Caco-2 (cell line): ENCODE results near the gene LSM11. TPM values are rescaled to one million over a fixed set of nuclear protein-coding genes. Genes with fewer than 3 reads are reported as not detected.
A peak's percentile ranks its signal among the peaks of the same experiment; 100 is the strongest.

Experiments
- BruUV-seq: library from RNA; stranded (reverse); fragments of 400-500 nt; replicated peaks from 2 replicates; lab custom pipeline; 2021; lab: Mats Ljungman, UMichigan
- CTCF ChIA-PET: fragments of 300-600 bp; sonication (Branson Sonifier 250); formaldehyde crosslinking; loops from one replicate; lab custom pipeline; 2022; ENCODE audit warnings: antibody characterized with exemption; lab: Charles Lee
- POLR2A ChIA-PET: fragments of 300-600 bp; sonication (Branson Sonifier 250); formaldehyde crosslinking; loops from one replicate; lab custom pipeline; 2022; ENCODE audit warnings: antibody characterized with exemption; lab: Charles Lee
- DNase-seq, 2 experiments: peaks; one replicate each; pipeline versions ENCODE4 v3.0.0 to v3.0.0-alpha.2; 2020 to 2022
- H3K27me3 ChIP-seq: replicated peaks from 2 replicates; pipeline ENCODE4 v1.6.0; 2011; ENCODE audit warnings: low read length; ENCODE audit not compliant: control insufficient read depth, insufficient read depth
- H3K36me3 ChIP-seq: 2 replicates; pipeline ENCODE4 v1.5.1; 2011; ENCODE audit warnings: low read length; ENCODE audit not compliant: control insufficient read depth, insufficient read depth
- H3K4me1 ChIP-seq: fragments of 250-450 bp; sonication (Bioruptor Pico); 2 replicates; pipeline ENCODE4 v1.5.1; 2020; ENCODE audit warnings: mild to moderate bottlenecking
- H3K4me3 ChIP-seq: 2 replicates; pipeline ENCODE4 v1.5.1; 2011; ENCODE audit warnings: low read depth, mild to moderate bottlenecking, control low read depth, low read length
- H3K9me3 ChIP-seq: fragments of 250-450 bp; sonication (Bioruptor Pico); 2 replicates; pipeline ENCODE4 v1.5.1; 2020; ENCODE audit warnings: mild to moderate bottlenecking, moderate library complexity
- H3K27ac Mint-ChIP-seq: one replicate; pipeline ENCODE4 v1.8.0; 2022; ENCODE audit warnings: mixed read lengths; ENCODE audit not compliant: unreplicated experiment
- H3K27me3 Mint-ChIP-seq: one replicate; pipeline ENCODE4 v1.8.0; 2022; ENCODE audit warnings: mixed read lengths; ENCODE audit not compliant: insufficient read depth, unreplicated experiment
- H3K36me3 Mint-ChIP-seq: one replicate; pipeline ENCODE4 v1.8.0; 2022; ENCODE audit warnings: mild to moderate bottlenecking, mixed read lengths; ENCODE audit not compliant: insufficient read depth, unreplicated experiment
- H3K4me1 Mint-ChIP-seq: one replicate; pipeline ENCODE4 v1.8.0; 2022; ENCODE audit warnings: low read depth, mixed read lengths; ENCODE audit not compliant: unreplicated experiment
- H3K4me3 Mint-ChIP-seq: one replicate; pipeline ENCODE4 v1.8.0; 2022; ENCODE audit warnings: mild to moderate bottlenecking, moderate library complexity, mixed read lengths; ENCODE audit not compliant: unreplicated experiment
- H3K9me3 Mint-ChIP-seq: one replicate; pipeline ENCODE4 v1.8.0; 2022; ENCODE audit warnings: mixed read lengths; ENCODE audit not compliant: unreplicated experiment
- intact Hi-C: fragments of 100-400 bp; cut with micrococcal nuclease; formaldehyde crosslinking; loops from one replicate; pipeline ENCODE4 v1.10.0; 2022; ENCODE audit not compliant: unreplicated experiment
- total RNA-seq: library from RNA; stranded (reverse); gene quantifications from 2 replicates; pipeline ENCODE4 v1.2.3, GENCODE V29; 2022
- TF ChIP-seq, protein P1 (sequence below), 2 experiments: fragments of 200-600 bp in 1 of 2; IDR thresholded peaks; 1 replicate in 1 of 2; 2 replicates in 1 of 2; pipeline versions ENCODE4 v1.5.1 to v1.8.0; 2011 to 2022; ENCODE audit warnings: antibody characterized with exemption in 1 of 2, control low read depth in 1 of 2, inconsistent platforms in 1 of 2, low read depth in 1 of 2, low read length in 1 of 2, mild to moderate bottlenecking in 1 of 2, moderate library complexity in 1 of 2; ENCODE audit not compliant: insufficient read depth in 1 of 2, severe bottlenecking in 1 of 2, unreplicated experiment in 1 of 2

LSM11 gene
- total RNA-seq, 1 experiment from 2014 or later, result 7.7 TPM

DNA sequence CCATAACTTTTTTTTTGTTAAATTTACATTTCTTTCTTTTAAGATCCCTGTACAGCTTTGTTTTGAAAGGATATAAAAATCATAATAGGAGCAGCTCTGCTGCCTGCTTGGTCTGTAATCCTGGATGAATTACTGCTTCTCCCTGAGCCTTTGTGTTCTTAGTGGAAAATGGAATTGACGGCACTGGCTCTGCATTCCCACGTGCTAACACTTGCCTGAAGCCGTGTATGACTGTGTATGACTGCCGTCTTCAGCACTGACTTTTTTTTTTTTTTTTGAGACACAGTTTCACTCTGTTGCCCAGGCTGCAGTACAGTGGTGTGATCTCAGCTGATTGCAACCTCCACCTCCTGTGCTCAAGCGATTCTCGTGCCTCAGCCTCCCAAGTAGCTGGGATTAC lies 7.5 kb upstream of the LSM11 start:
- TF ChIP-seq, protein P1, sequence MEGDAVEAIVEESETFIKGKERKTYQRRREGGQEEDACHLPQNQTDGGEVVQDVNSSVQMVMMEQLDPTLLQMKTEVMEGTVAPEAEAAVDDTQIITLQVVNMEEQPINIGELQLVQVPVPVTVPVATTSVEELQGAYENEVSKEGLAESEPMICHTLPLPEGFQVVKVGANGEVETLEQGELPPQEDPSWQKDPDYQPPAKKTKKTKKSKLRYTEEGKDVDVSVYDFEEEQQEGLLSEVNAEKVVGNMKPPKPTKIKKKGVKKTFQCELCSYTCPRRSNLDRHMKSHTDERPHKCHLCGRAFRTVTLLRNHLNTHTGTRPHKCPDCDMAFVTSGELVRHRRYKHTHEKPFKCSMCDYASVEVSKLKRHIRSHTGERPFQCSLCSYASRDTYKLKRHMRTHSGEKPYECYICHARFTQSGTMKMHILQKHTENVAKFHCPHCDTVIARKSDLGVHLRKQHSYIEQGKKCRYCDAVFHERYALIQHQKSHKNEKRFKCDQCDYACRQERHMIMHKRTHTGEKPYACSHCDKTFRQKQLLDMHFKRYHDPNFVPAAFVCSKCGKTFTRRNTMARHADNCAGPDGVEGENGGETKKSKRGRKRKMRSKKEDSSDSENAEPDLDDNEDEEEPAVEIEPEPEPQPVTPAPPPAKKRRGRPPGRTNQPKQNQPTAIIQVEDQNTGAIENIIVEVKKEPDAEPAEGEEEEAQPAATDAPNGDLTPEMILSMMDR (IDR thresholded peaks at IDR 0.05; ENCODE audit: insufficient read depth in 1 of 2, low read depth in 1 of 2, low read length in 1 of 2, severe bottlenecking in 1 of 2, unreplicated experiment in 1 of 2), result no peak
- Histone ChIP-seq H3K27me3 (no peaks in the 10 kb centered on the region), H3K36me3 (no peaks in the 10 kb centered on the region), H3K9me3 (no peaks in the 10 kb centered on the region), H3K4me1 (no peaks in the 10 kb centered on the region), H3K4me3 (no peak overlapping the region)
- Mint-ChIP-seq H3K4me3 (no peak overlapping the region), H3K27ac (no peak overlapping the region), H3K27me3 (no peaks in the 10 kb centered on the region), H3K9me3 (no peaks in the 10 kb centered on the region), H3K36me3 (peaks cover 26% of the 10 kb centered on the region), H3K4me1 (peaks cover 10% of the 10 kb centered on the region)
- intact Hi-C loops, result no loop called here
- no peak for DNase-seq
- ChIA-PET CTCF (no interaction called here), POLR2A (no interaction called here)
- no TSS peak for BruUV-seq

DNA sequence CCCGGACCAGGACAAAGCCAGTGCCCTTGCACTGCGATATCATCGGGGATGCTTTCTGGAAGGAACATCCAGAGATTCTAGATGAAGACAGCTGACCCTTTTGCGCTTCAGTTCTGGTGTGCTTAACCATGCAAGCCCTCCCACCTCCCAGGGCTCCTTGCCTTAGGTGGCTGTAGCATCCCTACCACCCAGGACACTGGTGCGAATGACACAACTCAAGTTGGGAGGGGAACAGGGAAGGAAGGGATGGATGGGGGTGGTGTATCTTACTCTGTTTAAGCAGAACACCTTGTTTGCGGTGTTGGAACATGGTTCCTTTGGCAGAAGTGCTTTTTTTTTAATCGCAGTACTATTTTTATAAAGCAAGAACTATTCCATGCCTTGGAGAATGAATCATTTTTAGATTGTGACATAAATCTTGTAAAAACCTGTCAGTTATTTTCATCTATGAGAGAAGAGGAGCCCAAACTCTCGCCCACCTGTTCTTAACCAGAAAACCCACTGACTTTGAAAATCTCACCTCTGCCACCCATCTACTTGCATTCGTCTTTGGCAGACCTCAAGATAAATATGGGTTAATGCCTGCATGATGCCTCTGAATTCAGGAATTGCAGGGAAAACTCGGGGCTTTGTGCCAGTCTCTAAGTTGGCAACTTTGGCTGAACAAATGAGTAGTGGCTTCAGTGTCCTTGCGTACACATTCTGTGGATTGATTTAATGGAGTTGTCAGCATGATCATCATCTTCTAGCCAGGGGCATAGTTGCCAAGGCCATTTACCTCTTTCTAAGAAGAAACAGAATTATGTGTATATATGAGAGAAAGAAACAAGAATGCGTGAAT lies 3.9 kb upstream of the LSM11 start:
- TF ChIP-seq, protein P1 (IDR thresholded peaks at IDR 0.05; ENCODE audit: insufficient read depth in 1 of 2, low read depth in 1 of 2, low read length in 1 of 2, severe bottlenecking in 1 of 2, unreplicated experiment in 1 of 2), result no peak
- Histone ChIP-seq H3K4me1 (0 out of 2 replicates have a peak, but pooled peaks cover 4% of the 10 kb centered on the region), H3K9me3 (no peaks in the 10 kb centered on the region), H3K36me3 (no peaks in the 10 kb centered on the region), H3K27me3 (no peaks in the 10 kb centered on the region), H3K4me3 (no peak overlapping the region)
- Mint-ChIP-seq H3K4me1 (peaks cover 6% of the 10 kb centered on the region), H3K27me3 (no peaks in the 10 kb centered on the region), H3K36me3 (peaks cover 13% of the 10 kb centered on the region), H3K27ac (no peak overlapping the region), H3K9me3 (no peaks in the 10 kb centered on the region), H3K4me3 (no peak overlapping the region)
- DNase-seq, result no peak
- CTCF ChIA-PET, result no interaction called here
- BruUV-seq, result no TSS peak
- intact Hi-C loops, result loop anchor here (5.0 to 10.0 kb wide), 2 partner anchors 162 to 375 kb away; partner anchors contain the start of gene ADAM19
- POLR2A ChIA-PET, result no interaction called here

DNA sequence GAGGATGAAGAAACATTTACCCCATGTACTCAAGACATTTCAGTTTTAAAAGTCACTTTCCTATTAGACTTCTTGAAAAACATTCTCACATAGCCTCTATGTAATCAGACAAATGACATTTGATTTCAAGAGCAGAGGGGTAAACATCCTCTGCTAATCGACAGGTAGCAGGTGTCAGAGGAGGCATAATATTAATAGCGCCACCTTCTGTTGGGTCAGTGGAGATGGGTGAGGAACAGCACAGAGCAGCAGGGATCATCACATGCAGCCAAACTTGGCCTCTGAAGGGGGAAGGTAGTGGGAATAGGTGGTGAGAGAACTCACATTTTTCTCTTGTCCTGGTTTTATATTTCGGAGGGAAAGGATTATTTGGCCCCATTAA lies 3.3 kb upstream of the LSM11 start:
- DNase-seq, result peak in 1 of 2 experiments; percentile 37
- no peaks in the 10 kb centered on the region for H3K9me3 Mint-ChIP-seq
- no peak overlapping the region for H3K4me3 Mint-ChIP-seq
- peaks cover 8% of the 10 kb centered on the region for H3K36me3 Mint-ChIP-seq
- Histone ChIP-seq H3K4me3 (no peak overlapping the region), H3K4me1 (0 out of 2 replicates have a peak, but pooled peaks cover 6% of the 10 kb centered on the region), H3K9me3 (no peaks in the 10 kb centered on the region), H3K36me3 (no peaks in the 10 kb centered on the region), H3K27me3 (no peaks in the 10 kb centered on the region)
- ChIA-PET POLR2A (no interaction called here), CTCF (interaction anchor here (0.7 kb wide), 1 partner anchor 384 kb away, joined by 5 read pairs; no protein-coding TSS in a partner anchor)
- H3K27ac Mint-ChIP-seq, result no peak overlapping the region
- TF ChIP-seq, protein P1 (IDR thresholded peaks at IDR 0.05; ENCODE audit: insufficient read depth in 1 of 2, low read depth in 1 of 2, low read length in 1 of 2, severe bottlenecking in 1 of 2, unreplicated experiment in 1 of 2), result peak; percentile 37 to 53
- intact Hi-C loops, result loop anchor here (5.0 to 10.0 kb wide), 2 partner anchors 163 to 375 kb away; partner anchors contain the start of gene ADAM19
- H3K4me1 Mint-ChIP-seq, result peaks cover 8% of the 10 kb centered on the region
- no TSS peak for BruUV-seq
- H3K27me3 Mint-ChIP-seq, result no peaks in the 10 kb centered on the region
